GM23248 (cell line): ENCODE results near the gene WDR73. TPM values are rescaled to one million over a fixed set of nuclear protein-coding genes. Genes with fewer than 3 reads are reported as not detected.

Experiments used
- DNase-seq: peaks from one replicate; pipeline ENCODE4 v3.0.0-alpha.2; 2015
- H2AFZ ChIP-seq: fragments of 200-600 bp; sonication (generic); 2 replicates; pipeline ENCODE4 v1.6.1; 2016; ENCODE audit warnings: antibody characterized with exemption
- H3F3A ChIP-seq: fragments of 200-600 bp; sonication (generic); 2 replicates; pipeline ENCODE4 v1.6.1; 2016; ENCODE audit warnings: mild to moderate bottlenecking, antibody characterized with exemption, mixed run types; ENCODE audit not compliant: insufficient read depth
- H3K27ac ChIP-seq: fragments of 200-600 bp; sonication (generic); 2 replicates; pipeline ENCODE4 v1.5.1; 2016; ENCODE audit warnings: mild to moderate bottlenecking
- H3K27me3 ChIP-seq: fragments of 200-600 bp; sonication (generic); replicated peaks from 2 replicates; pipeline ENCODE4 v1.6.1; 2016; ENCODE audit warnings: mild to moderate bottlenecking; ENCODE audit not compliant: insufficient read depth
- H3K36me3 ChIP-seq: fragments of 200-600 bp; sonication (generic); 2 replicates; pipeline ENCODE4 v1.6.1; 2016; ENCODE audit warnings: low read depth, mild to moderate bottlenecking
- H3K4me1 ChIP-seq: fragments of 200-600 bp; sonication (generic); 2 replicates; pipeline ENCODE4 v1.6.1; 2016; ENCODE audit warnings: mild to moderate bottlenecking; ENCODE audit not compliant: insufficient read depth
- H3K4me2 ChIP-seq: fragments of 200-600 bp; sonication (generic); one replicate; pipeline ENCODE4 v1.6.1; 2016; ENCODE audit warnings: mild to moderate bottlenecking; ENCODE audit not compliant: unreplicated experiment
- H3K4me3 ChIP-seq: fragments of 200-600 bp; sonication (generic); 2 replicates; pipeline ENCODE4 v1.5.1; 2016; ENCODE audit warnings: mild to moderate bottlenecking
- H3K79me2 ChIP-seq: fragments of 200-600 bp; sonication (generic); 2 replicates; pipeline ENCODE4 v1.6.1; 2016; ENCODE audit warnings: mild to moderate bottlenecking; ENCODE audit not compliant: insufficient read depth
- H3K9ac ChIP-seq: fragments of 200-600 bp; sonication (generic); 2 replicates; pipeline ENCODE4 v1.6.1; 2016; ENCODE audit warnings: mild to moderate bottlenecking
- H3K9me2 ChIP-seq: fragments of 200-600 bp; sonication (generic); 2 replicates; pipeline ENCODE4 v1.6.1; 2016; ENCODE audit warnings: mixed run types, mild to moderate bottlenecking, moderate library complexity; ENCODE audit not compliant: insufficient read depth
- H3K9me3 ChIP-seq: fragments of 200-600 bp; sonication (generic); one replicate; pipeline ENCODE4 v1.6.1; 2017; ENCODE audit warnings: low read depth
- H4K20me1 ChIP-seq: fragments of 200-600 bp; sonication (generic); 2 replicates; pipeline ENCODE4 v1.6.0; 2016; ENCODE audit not compliant: insufficient read depth
- EZH2 ChIP-seq: fragments of 200-600 bp; sonication (generic); IDR thresholded peaks from 2 replicates; pipeline ENCODE4 v1.6.1; 2018; ENCODE audit warnings: antibody characterized with exemption, mild to moderate bottlenecking; ENCODE audit not compliant: insufficient read depth, poor library complexity, severe bottlenecking
- EZH2phosphoT487 ChIP-seq: fragments of 200-600 bp; sonication (generic); IDR thresholded peaks from 2 replicates; pipeline ENCODE4 v1.6.1; 2018; ENCODE audit warnings: antibody characterized with exemption, moderate library complexity, mild to moderate bottlenecking, low read depth; ENCODE audit not compliant: insufficient read depth
- WGBS, 2 experiments: methylation state at CpG; one replicate each; pipeline ENCODE4 v1.1.6; 2015 to 2017; ENCODE audit warnings: low lambda C conversion rate in 2 of 2, low coverage in 1 of 2; ENCODE audit errors: missing lambda C conversion rate in 2 of 2; 5-methylcytosine and 5-hydroxymethylcytosine counted together
- in situ Hi-C: fragments of 300-500 bp; cut with MboI; formaldehyde crosslinking; loops from 2 replicates; pipeline ENCODE4 v1.15.0; 2020
- polyA plus RNA-seq: library from polyadenylated mRNA; unstranded; fragments of >200 nt; fragmentation: Nextera tagmentation; extraction: Ambion mirVana; gene quantifications from 2 replicates; pipeline ENCODE4 v1.2.1, GENCODE V29; 2016
- total RNA-seq: library from RNA; depleted of rRNA; stranded (reverse); fragments of >200 nt; shearing (Covaris generic); gene quantifications from 2 replicates; pipeline ENCODE4 v1.2.3, GENCODE V29; 2014

Gene WDR73
- total and polyA plus RNA-seq, 2 experiments from 2014 or later, result 25.6 to 26.0 TPM

DNA sequence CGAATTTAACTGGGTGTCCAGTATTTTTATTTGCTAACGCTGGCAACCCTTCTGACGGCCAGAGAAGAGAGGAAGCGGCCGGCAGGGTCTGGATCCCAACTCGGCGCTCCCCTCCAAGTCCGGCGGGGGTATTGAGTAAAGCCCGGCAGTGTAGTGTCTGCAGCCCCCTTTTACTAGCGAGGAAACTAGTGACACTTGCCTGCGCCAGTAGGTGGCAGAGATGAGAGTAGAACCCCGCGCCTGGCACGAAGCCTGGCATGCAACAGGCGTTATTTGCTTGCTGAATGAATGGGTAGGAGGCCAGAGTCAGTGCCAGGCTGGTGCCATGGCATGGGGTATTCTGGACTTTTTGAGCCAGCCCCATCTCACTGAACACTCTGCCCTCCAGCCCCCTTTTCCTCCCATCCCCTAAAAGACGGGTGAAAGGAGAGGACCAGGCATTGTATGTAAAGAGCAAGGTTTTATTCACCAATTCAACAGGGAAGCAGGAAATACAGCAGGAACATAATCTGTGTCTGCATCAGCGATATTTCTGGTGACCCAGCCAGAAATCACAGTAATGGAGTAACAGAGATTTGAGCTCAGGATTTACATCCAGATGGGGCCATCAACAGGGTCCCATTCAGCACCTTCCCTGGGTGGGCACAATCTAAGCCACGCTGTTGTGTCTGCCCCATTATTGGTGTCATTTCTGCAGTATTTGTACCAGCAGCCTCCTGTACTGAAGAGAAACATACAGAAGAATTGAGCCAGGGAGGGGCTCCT lies 788 bp upstream of the WDR73 start:
- Histone ChIP-seq H3K36me3 (peaks cover 13% of the 10 kb centered on the region), H3K9me3 (no peaks in the 10 kb centered on the region), H3K4me3 (peak overlapping the region; percentile 93), H3K27ac (peak overlapping the region; percentile 88), H3K4me1 (peaks cover 25% of the 10 kb centered on the region), H4K20me1 (no peaks in the 10 kb centered on the region), H3K9me2 (no peaks in the 10 kb centered on the region), H3K4me2 (peak overlapping the region; percentile 94), H3F3A (peaks cover 29% of the 10 kb centered on the region), H3K27me3 (no peaks in the 10 kb centered on the region), H3K79me2 (peaks cover 34% of the 10 kb centered on the region), H3K9ac (peak overlapping the region; percentile 93), H2AFZ (peak overlapping the region; percentile 91)
- WGBS, 2 experiments, result 6 to 8% methylated on average over 19 of the region's 19 CpGs
- TF ChIP-seq EZH2phosphoT487 (no peak), EZH2 (no peak)
- DNase-seq, result peak; percentile 93
- in situ Hi-C loops, result loop anchor here (10.0 kb wide), 1 partner anchor 270 kb away; no protein-coding TSS in a partner anchor

DNA sequence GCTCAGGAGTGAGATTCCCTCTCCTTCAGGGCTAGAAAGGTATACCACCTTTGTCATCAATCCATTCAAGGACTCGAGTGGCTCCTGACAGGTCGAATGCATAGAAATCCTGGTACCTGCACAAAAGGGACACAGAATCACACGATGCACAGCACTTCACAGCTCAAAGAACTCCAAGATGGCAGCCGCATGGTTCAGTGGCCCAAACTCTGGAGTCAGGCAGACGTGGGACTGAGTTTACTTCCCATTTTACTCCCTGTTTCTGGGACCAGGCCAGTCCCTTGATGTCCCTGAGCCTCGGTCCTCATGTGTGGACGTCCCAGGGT lies 536 bp downstream of the WDR73 start:
- DNase-seq, result no peak
- peak overlapping the region; percentile 93 for H3K4me3 ChIP-seq
- in situ Hi-C loops, result loop anchor here (10.0 kb wide), 1 partner anchor 271 kb away; no protein-coding TSS in a partner anchor
- peak overlapping the region; percentile 94 for H3K4me2 ChIP-seq
- peaks cover 22% of the 10 kb centered on the region for H3F3A ChIP-seq
- no peaks in the 10 kb centered on the region for H3K27me3 ChIP-seq
- no peaks in the 10 kb centered on the region for H3K9me2 ChIP-seq
- TF ChIP-seq EZH2phosphoT487, result no peak
- H2AFZ ChIP-seq, result peak overlapping the region; percentile 91
- H4K20me1 ChIP-seq, result no peaks in the 10 kb centered on the region
- peak overlapping the region; percentile 88 for H3K27ac ChIP-seq
- H3K9me3 ChIP-seq, result no peaks in the 10 kb centered on the region
- peak overlapping the region; percentile 93 for H3K9ac ChIP-seq
- H3K36me3 ChIP-seq, result peaks cover 23% of the 10 kb centered on the region
- H3K4me1 ChIP-seq, result peaks cover 35% of the 10 kb centered on the region
- H3K79me2 ChIP-seq, result peaks cover 39% of the 10 kb centered on the region
- WGBS, 2 experiments, result 1 to 7% methylated on average over 7 of the region's 7 CpGs

DNA sequence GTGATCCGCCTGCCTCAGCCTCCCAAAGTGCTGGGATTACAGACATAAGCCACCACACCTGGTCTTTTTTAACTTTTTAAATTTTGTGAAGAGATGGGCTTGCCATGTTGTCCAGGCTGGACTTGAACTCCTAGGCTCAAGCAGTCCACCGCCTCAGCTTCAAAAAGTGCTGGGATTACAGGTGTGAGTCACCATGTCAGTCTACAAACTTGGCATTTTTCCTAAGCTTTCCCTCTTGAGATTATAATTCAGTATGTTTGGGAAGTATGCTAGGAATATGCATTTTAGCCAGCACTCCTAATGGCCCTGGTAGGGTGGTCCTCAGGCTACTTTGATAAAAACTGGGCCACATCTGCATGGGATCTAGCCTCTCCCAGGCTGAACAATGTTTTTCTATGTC lies 4.4 kb downstream of the WDR73 start:
- in situ Hi-C loops, result loop anchor here (10.0 kb wide), 1 partner anchor 275 kb away; no protein-coding TSS in a partner anchor
- Histone ChIP-seq H3K9me2 (no peaks in the 10 kb centered on the region), H3K27ac (no peak overlapping the region), H3K27me3 (no peaks in the 10 kb centered on the region), H4K20me1 (no peaks in the 10 kb centered on the region), H3F3A (peaks cover 17% of the 10 kb centered on the region; the same call in 1 of the 2 replicates), H3K4me3 (no peak overlapping the region), H2AFZ (no peak overlapping the region), H3K4me2 (no peak overlapping the region), H3K9me3 (no peaks in the 10 kb centered on the region), H3K36me3 (peaks cover 44% of the 10 kb centered on the region), H3K4me1 (peaks cover 30% of the 10 kb centered on the region), H3K9ac (no peak overlapping the region), H3K79me2 (peaks cover 39% of the 10 kb centered on the region)
- DNase-seq, result peak; percentile 52
- 83 to 96% methylated on average over 2 of the region's 2 CpGs for WGBS, 2 experiments
- TF ChIP-seq EZH2phosphoT487 (no peak), EZH2 (no peak)

DNA sequence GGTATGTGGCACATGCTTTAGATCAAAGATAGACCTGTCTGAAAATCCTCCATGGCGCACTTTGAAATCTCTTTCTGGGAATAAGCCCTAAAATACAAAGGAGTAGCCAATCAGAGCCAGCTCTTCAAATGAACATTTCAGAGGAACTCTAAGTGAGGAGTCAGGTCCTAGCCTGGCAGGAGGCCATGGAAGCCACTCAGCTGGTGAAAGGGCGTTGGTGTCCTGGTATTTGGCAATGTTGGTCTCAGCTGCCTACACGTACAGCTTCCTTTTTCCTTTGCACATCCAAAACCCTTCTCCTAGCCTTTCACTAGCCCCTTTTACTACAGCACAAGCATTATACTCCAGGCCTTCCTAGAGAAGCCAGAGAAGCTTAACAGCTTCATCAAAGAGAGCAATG lies 5.5 kb downstream of the WDR73 start:
- Histone ChIP-seq H3F3A (peaks cover 17% of the 10 kb centered on the region; the same call in 1 of the 2 replicates), H3K36me3 (peaks cover 47% of the 10 kb centered on the region), H3K79me2 (peaks cover 34% of the 10 kb centered on the region), H3K9me2 (no peaks in the 10 kb centered on the region), H3K4me2 (no peak overlapping the region), H2AFZ (no peak overlapping the region), H3K27ac (no peak overlapping the region), H3K4me3 (no peak overlapping the region), H4K20me1 (no peaks in the 10 kb centered on the region), H3K9ac (no peak overlapping the region), H3K27me3 (no peaks in the 10 kb centered on the region), H3K9me3 (no peaks in the 10 kb centered on the region), H3K4me1 (peaks cover 30% of the 10 kb centered on the region)
- TF ChIP-seq EZH2phosphoT487 (no peak), EZH2 (no peak)
- in situ Hi-C loops, result no loop called here
- WGBS, 2 experiments, result 55 to 63% methylated on average over 3 of the region's 3 CpGs
- peak; percentile 81 for DNase-seq
